ENCODE measurements around the gene AQP5.

AQP5 gene

GRCh38 chr12:49929581-49929980, 32.1 kb upstream of the AQP5 start:
- no peak overlapping the region for H3K27ac ChIP-seq
- no peaks in the 10 kb centered on the region for H3K36me3 ChIP-seq (replicated peaks)
- no peak overlapping the region for H3K4me3 ChIP-seq (ENCODE audit: low read depth, low read length)
- in situ Hi-C loops (cut with HindIII; ENCODE audit: low pct_ligation_motif_present, low sequenced_read_pairs) = no loop called here
- no peak for DNase-seq
- TF ChIP-seq CTCF (IDR thresholded peaks at IDR 0.05; ENCODE audit: low read depth, low read length, missing control alignments) = no peak
- no peaks in the 10 kb centered on the region for H3K27me3 ChIP-seq (replicated peaks)

- no peaks in the 10 kb centered on the region for H3K27me3 ChIP-seq (replicated peaks)
- no peaks in the 10 kb centered on the region for H3K36me3 ChIP-seq (replicated peaks)
- in situ Hi-C loops (cut with HindIII; ENCODE audit: low pct_ligation_motif_present, low sequenced_read_pairs) = no loop called here
- peak; percentile 60 for DNase-seq
- H3K27ac ChIP-seq = peak overlapping the region; percentile 24
- no peak for TF ChIP-seq CTCF (IDR thresholded peaks at IDR 0.05; ENCODE audit: low read depth, low read length, missing control alignments)
- no peak overlapping the region for H3K4me3 ChIP-seq (ENCODE audit: low read depth, low read length)
Observed at GRCh38 chr12:49930515-49931288, 31.0 kb upstream of the AQP5 start.

- no peak for TF ChIP-seq CTCF (IDR thresholded peaks at IDR 0.05; ENCODE audit: low read depth, low read length, missing control alignments)
- in situ Hi-C loops (cut with HindIII; ENCODE audit: low pct_ligation_motif_present, low sequenced_read_pairs) = no loop called here
Observed at GRCh38 chr12:49932023-49932422, 29.6 kb upstream of the AQP5 start.

GRCh38 chr12:49932533-49933130, 29.0 kb upstream of the AQP5 start:
- H3K27ac ChIP-seq = no peak overlapping the region
- in situ Hi-C loops (cut with HindIII; ENCODE audit: low pct_ligation_motif_present, low sequenced_read_pairs) = no loop called here
- TF ChIP-seq CTCF (IDR thresholded peaks at IDR 0.05; ENCODE audit: low read depth, low read length, missing control alignments) = no peak
- no peak overlapping the region for H3K4me3 ChIP-seq (ENCODE audit: low read depth, low read length)
- H3K27me3 ChIP-seq (replicated peaks) = no peaks in the 10 kb centered on the region
- DNase-seq = no peak
- H3K36me3 ChIP-seq (replicated peaks) = no peaks in the 10 kb centered on the region

More at GRCh38 chr12:49932023-49932422, 29.6 kb upstream of the AQP5 start:
- Histone ChIP-seq H3K27ac (no peak overlapping the region), H3K4me3 (ENCODE audit: low read depth, low read length) (no peak overlapping the region), H3K36me3 (replicated peaks) (no peaks in the 10 kb centered on the region), H3K27me3 (replicated peaks) (no peaks in the 10 kb centered on the region)
- DNase-seq = no peak

- no peak overlapping the region for H3K27ac ChIP-seq
- no peaks in the 10 kb centered on the region for H3K27me3 ChIP-seq (replicated peaks)
- no peak overlapping the region for H3K4me3 ChIP-seq (ENCODE audit: low read depth, low read length)
- no peak for TF ChIP-seq CTCF (IDR thresholded peaks at IDR 0.05; ENCODE audit: low read depth, low read length, missing control alignments)
- peak; percentile 36 for DNase-seq
- in situ Hi-C loops (cut with HindIII; ENCODE audit: low pct_ligation_motif_present, low sequenced_read_pairs) = no loop called here
- H3K36me3 ChIP-seq (replicated peaks) = no peaks in the 10 kb centered on the region
Observed at GRCh38 chr12:49933796-49934195, 27.9 kb upstream of the AQP5 start.
